ENCODE results near the gene ABHD8.
"Not testable (repeated sequence)": the region's sequence is repeated elsewhere in the genome, so short reads cannot be mapped to it uniquely, and the experiment has no call there.

ABHD8 gene

GRCh38 chr19:17320435-17320834, 17.2 kb upstream of the ABHD8 start:
- no peak for DNase-seq

- DNase-seq: no peak
Observed at GRCh38 chr19:17319473-17320238, 16.4 kb upstream of the ABHD8 start.

GRCh38 chr19:17318966-17319365, 15.7 kb upstream of the ABHD8 start:
- no peak for DNase-seq

GRCh38 chr19:17314007-17314593, 10.9 kb upstream of the ABHD8 start:
- no peak for DNase-seq

- no peak for DNase-seq
Observed at GRCh38 chr19:17312189-17313113, 9.2 kb upstream of the ABHD8 start.

- no peak for DNase-seq
Observed at GRCh38 chr19:17311455-17312188, 8.4 kb upstream of the ABHD8 start.

- no peak for DNase-seq
Observed at GRCh38 chr19:17309965-17310461, 6.8 kb upstream of the ABHD8 start.

GRCh38 chr19:17309198-17309964, 6.2 kb upstream of the ABHD8 start, which contains the start of gene DDA1:
Gene DDA1 (plus strand): TSS chr19:17309563. CDS start chr19:17309655, 92 bp downstream.
- peak; percentile 100 for DNase-seq

GRCh38 chr19:17307876-17308377, 4.7 kb upstream of the ABHD8 start:
- no peak for DNase-seq

GRCh38 chr19:17306285-17306714, 3.1 kb upstream of the ABHD8 start:
- DNase-seq: no peak

GRCh38 chr19:17305517-17306284, 2.5 kb upstream of the ABHD8 start, which contains the start of gene MRPL34:
Gene MRPL34 (plus strand): TSS chr19:17305872. CDS start chr19:17305893, 21 bp downstream.
- peak; percentile 99 for DNase-seq

- DNase-seq: no peak
Observed at GRCh38 chr19:17305216-17305516, 1.9 kb upstream of the ABHD8 start.

GRCh38 chr19:17304386-17305215, 1.4 kb upstream of the ABHD8 start:
- DNase-seq: no peak

- no peak for DNase-seq
Observed at GRCh38 chr19:17303940-17304267, 679 bp upstream of the ABHD8 start.

GRCh38 chr19:17302391-17303166, 646 bp downstream of the ABHD8 start:
- no peak for DNase-seq

- no peak for DNase-seq
Observed at GRCh38 chr19:17300992-17301619, 2.1 kb downstream of the ABHD8 start.

- no peak for DNase-seq
Observed at GRCh38 chr19:17296976-17297375, 6.2 kb downstream of the ABHD8 start.

- peak; percentile 9 for DNase-seq
Observed at GRCh38 chr19:17296273-17296672, 7.0 kb downstream of the ABHD8 start.

- DNase-seq: not testable (repeated sequence)
Observed at GRCh38 chr19:17295551-17295950, 7.7 kb downstream of the ABHD8 start.

Measured in COR-L47 (cell line).